ENCODE data around the gene ALKBH2.

Gene ALKBH2

DNA sequence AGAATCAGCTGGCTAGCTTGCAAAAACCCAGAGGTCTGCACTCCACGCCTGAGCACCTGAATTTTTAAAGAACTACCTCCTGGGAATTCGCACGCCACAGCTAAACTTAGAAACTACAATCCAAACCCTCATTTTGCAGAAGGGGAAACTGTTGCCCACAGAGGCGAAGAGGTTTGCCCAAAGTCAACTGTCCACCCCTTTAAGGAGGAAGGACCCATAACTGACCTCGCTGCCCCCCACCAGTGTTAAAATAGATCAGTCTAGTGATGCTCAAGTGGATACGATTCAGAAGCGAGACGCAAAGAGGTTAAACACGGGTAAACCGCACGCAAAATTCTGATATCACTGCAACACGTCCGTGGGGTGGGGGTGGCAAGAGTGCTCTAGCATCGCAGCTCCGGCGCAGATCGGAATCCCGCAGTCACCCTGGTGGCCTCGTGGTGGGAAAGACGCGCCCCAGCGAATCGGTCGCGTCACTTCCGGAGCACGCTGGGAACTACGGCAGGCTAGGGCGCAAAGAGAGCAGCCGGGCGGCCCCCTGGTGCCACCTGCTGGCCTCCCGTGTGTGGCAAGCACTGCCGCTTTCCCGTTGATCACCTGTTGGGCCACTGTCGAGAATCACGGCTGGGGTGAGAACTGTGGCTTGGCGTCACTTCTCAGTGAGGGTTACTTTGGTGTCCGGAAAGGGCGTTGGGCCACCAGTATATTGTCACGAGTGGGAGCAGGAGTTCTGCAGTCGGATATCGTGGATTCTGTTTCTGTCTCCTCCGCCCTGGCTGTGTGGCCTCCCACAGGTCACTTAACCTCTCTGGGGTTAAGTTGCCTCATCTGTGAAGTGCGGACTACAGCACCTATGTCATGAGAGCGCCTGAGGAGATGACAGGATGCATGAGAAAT is at the start of gene ALKBH2:
TSS of gene ALKBH2 (minus strand) at position 451 of the 897 bp plus-strand sequence. CDS start 686 bp downstream, outside the sequence.
- DNase-seq, result peak; percentile 93

GRCh38 chr12:109140560-109140959 is 47.3 kb upstream of the ALKBH2 start:
- DNase-seq, result no peak

GRCh38 chr12:109139791-109140190 is 46.5 kb upstream of the ALKBH2 start:
- no peak for DNase-seq

GRCh38 chr12:109139360-109139759 is 46.1 kb upstream of the ALKBH2 start:
- no peak for DNase-seq

DNA sequence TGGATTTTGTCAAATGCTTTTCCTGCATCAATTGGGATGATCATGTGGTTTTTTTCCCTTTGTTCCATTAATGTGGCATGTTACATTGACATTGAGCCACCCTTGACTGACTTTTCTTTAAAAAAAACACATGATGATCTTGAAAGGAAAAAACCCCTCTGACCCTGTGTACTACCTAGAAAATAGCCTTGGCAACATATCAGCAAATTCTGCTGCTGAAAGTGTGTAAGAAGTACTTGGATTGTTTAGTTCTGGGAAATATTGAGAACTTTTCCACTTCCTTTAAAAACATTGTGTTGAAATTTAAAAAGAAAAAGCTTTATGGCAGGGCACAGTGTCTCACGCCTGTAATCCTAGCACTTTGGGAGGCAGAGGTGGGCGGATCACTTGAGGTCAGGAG is 43.8 kb upstream of the ALKBH2 start:
- DNase-seq, result no peak

DNA sequence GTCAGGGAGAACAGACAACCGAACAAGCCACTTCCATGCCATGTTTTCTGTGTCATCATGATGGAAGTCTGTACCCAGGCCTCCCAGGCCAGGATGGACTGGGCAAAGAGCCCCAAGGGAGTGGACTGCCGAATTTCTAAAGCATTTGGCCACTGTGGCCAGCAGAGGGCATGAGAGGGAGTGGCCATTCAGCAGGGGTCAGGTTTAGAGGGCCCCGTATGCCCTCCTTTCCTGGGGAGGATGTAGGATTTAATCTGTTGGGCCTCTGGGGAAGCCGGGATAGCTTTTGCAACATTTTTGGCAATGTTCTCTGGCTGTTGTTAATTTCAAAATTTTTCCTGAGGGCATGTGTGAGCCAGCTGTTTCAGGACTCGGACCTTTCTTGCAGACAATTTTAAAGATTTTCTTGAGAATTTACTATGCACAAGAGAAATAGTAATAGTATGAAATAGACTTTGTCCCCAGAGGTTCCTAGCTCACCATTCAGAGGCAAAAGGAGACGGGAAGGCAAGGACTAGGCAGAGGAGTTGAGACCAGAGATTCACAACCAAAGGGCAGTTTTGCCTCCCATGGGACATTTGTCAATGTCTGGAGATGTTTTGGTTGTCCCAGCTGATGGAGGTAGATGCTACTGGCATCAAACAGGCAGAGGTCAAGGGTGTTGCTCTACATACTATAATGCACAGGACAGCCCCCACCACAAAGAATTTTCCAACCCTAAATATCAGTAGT is 41.1 kb upstream of the ALKBH2 start:
- DNase-seq, result no peak

- peak; percentile 29 for DNase-seq
Measured at GRCh38 chr12:109131154-109132050, 38.1 kb upstream of the ALKBH2 start.

DNA sequence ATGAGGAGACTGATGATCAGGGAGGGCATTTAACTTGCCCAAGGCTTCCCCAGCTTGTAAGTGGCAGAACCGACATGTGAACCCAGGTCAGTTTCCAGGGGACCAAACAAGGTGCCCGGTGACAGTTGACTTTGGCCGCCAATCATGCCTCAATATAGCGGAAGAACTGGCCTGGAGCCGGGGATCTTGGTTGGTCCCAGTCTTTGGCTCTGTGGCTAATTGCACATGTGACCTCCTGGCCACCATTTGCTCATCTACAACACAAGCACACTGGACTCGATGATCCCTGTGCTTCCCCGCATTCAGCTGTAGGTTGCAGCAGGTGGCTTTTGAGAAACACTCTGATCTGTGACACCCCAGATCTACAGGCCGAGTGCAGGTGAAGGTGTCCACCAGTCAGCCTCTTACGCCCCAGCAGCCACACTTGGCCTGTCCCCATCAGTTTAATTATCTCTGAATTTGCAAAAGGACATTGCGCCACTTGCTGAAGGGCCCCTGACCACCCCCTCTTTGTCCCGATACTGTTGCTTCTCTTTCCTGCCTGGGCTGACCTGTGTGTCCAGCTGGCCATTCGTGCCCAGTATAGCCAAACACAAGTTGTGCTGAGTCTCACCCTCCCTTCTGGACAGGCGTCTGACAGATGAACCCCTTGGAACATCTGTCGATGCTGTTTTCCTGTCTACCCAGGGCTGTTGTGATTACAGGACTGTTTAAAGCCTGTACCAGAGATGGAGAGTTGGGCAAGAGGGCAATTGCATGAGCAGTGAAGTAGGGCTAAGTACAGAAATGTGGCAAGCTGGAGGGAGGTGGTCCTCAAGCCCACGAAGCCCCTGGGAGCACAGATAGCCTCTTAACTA is 37.3 kb upstream of the ALKBH2 start:
- no peak for DNase-seq

GRCh38 chr12:109127533-109128242 is 34.4 kb upstream of the ALKBH2 start:
- no peak for DNase-seq

DNA sequence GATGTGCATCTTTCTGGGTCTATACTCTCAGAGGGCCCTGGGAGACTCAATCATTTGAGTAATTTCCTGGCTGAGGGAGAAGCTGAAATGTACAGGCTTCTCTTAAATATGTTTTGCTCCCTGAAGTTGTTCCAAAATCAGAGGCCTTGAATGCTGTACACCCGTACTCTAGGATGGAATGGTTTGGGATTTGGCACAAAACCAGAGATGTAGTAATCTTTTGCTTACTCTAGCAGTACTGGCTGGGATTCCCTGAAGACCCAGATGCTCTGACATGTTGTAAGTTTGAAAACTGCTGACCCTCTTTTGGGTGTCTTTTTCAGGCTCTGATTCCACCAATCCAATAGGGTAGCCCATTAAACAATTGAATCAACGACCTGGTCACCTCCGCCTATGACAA is 33.5 kb upstream of the ALKBH2 start:
- DNase-seq, result no peak

- no peak for DNase-seq
Measured at GRCh38 chr12:109125791-109126190, 32.5 kb upstream of the ALKBH2 start.

DNA sequence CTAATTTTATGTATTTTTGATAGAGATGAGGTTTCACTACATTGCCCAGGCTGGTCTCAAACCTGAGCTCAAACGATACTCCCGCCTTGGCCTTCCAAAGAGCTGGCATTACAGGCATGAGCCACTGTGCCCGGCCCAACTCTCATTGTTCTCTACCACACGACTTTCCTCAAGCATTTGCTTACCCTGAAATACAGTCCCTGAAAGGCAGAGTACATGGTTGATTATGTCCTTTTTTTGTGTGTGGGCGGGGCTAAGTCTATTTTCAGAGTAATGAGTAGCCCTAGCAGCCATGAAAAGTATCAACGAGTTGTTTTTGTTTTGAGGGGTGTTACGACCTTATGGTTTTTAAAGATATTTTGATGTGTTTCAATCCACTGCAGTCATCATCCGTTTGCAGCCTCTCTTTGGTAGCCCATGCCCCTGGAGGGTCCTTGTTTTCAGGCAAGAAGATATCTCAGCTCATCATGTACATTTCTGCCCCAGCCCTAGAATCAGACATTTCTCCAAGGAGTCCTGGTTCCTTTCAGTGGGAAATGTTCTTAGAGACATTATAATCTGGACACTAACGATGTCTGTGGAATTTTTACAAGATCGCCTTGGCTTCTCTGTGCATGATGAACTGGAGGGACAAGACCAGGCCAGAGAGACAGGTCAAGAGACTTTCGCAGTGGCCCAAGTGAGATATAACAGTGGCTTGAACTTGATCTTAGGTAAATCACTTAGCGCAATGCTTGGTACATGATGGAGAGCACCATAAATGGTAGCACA is 31.8 kb upstream of the ALKBH2 start:
- DNase-seq, result no peak

GRCh38 chr12:109121346-109121880 is 28.1 kb upstream of the ALKBH2 start:
- no peak for DNase-seq

- no peak for DNase-seq
Measured at GRCh38 chr12:109120557-109120956, 27.3 kb upstream of the ALKBH2 start.

DNA sequence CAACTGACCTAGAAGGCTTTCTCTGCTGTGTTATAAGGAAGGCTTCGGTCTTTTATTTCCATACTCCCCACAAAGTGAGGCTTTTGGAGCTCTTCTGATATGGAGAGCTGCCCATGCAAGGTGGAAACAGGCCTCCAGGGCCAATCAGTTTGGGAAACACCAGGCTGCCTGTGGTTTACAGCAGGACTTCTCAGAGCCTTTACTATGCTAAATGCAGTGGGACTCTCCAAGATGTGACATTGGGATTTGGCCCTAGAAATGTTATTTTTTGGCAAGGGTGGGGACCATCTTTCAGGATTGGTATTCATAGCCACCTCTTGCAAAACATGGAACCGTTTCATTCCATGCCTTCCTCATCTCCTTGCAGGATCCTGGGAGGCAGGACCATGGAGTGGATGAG is 26.8 kb upstream of the ALKBH2 start:
- DNase-seq, result no peak

DNA sequence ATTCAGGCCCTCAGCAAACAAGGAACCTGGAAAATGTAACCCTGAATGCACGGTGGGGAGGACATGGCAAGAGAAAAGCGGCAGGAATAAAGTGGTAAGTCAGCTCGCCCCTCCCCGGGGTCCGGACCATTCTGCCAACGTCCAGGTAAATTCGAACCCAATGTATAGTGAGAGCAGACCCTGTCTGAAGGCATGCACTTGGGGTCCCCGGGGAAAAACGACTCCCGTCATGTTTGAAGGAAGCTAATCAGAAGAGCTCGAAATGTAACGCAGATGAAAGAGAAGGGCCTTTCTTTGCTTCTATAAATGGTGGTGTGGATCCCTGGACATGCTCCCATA is 23.3 kb upstream of the ALKBH2 start:
- DNase-seq, result no peak

DNA sequence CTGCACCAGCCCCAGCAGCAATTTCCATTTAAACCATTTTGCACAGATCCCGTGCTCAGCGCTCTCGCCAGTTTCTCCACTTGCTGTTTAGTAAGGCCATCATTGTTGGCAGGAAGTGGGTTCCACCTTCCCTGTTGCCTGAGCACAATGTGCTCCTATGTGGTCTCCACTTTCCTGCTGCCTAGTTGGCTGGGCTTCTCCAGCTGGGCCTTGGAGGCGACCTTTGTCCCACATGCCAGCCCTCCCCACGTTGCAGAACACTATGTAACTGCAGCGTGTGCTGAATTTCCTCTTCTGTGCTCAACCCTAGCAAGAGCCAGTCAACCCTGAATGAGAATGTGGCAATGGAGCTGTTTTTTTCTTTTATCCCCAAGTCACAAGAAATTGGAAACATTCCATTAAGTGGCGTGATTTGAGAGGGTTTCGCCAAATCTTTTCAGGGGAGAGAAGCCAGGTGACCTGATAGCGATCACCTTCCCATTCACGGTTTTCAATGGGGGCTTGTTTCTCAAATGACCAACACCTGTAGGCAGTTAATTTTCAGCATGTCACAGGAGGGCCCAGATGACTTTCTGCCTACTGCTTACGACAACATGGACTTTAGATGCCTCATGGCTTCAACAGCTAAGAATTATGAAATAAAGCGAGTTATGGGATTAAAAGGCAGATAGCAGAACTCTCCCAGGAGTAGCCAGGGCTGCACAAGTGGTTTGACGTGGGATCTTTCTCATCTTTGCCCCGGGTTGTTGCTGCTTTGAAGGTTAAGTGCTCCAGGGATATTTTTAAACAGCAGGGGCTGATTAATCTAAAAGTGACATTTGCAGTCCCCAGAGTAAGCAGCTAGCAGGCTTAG is 22.7 kb upstream of the ALKBH2 start, which contains the start of gene ACACB:
TSS of gene ACACB (plus strand) at position 830 of the 853 bp plus-strand sequence. CDS start 22,819 bp downstream, outside the sequence.
- no peak for DNase-seq

- no peak for DNase-seq
Measured at GRCh38 chr12:109115404-109115757, 22.1 kb upstream of the ALKBH2 start.

DNA sequence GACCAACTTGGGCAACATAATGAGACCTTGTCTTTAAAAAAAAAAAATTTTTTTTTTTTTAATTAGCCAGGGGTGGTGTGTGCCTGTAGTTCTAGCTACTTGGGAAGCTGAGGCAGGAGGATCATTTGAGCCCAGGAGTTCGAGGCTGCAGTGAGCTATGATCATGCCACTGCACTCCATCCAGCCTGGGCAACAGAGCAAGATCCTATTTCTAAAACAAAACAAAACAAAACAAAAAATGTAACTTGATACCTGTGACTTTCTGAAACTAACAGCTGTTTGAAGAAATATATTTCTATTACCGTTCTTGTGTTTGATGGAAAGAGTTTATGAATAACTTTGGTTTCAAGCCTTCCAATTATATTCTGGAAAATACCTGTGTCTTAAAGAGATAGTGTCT is 21.4 kb upstream of the ALKBH2 start:
- DNase-seq, result no peak

Measured in NCI-H510A treated with DMSO at 0.1 percent for 48 hours (cell line).